HTERT RPE-1 (cell line): ENCODE data around the gene TPH2.

Experiments used
- in situ Hi-C: fragments of 300-500 bp; cut with MboI; formaldehyde crosslinking; loops from 4 replicates; pipeline ENCODE4 v1.14.3; 2020; ENCODE audit warnings: low sequenced_read_pairs

Gene TPH2

GRCh38 chr12:71958457-71958856 lies 19.8 kb downstream of the TPH2 start:
- in situ Hi-C loops: no loop called here

GRCh38 chr12:71958993-71959578 lies 20.4 kb downstream of the TPH2 start:
- in situ Hi-C loops: no loop called here

- in situ Hi-C loops: no loop called here
Measured at GRCh38 chr12:71967211-71967610, 28.6 kb downstream of the TPH2 start.

GRCh38 chr12:71969330-71969729 lies 30.7 kb downstream of the TPH2 start:
- in situ Hi-C loops: no loop called here

- in situ Hi-C loops: no loop called here
Measured at GRCh38 chr12:71970031-71970430, 31.4 kb downstream of the TPH2 start.

- in situ Hi-C loops: no loop called here
Measured at GRCh38 chr12:71972441-71973074, 33.9 kb downstream of the TPH2 start.

GRCh38 chr12:71973687-71974086 lies 35.0 kb downstream of the TPH2 start:
- in situ Hi-C loops: no loop called here

GRCh38 chr12:71980538-71980937 lies 41.9 kb downstream of the TPH2 start:
- in situ Hi-C loops: no loop called here

- in situ Hi-C loops: no loop called here
Measured at GRCh38 chr12:71981149-71981548, 42.5 kb downstream of the TPH2 start.

- in situ Hi-C loops: no loop called here
Measured at GRCh38 chr12:71994715-71995114, 56.1 kb downstream of the TPH2 start.

GRCh38 chr12:71999795-72000194 lies 61.1 kb downstream of the TPH2 start:
- in situ Hi-C loops: no loop called here

- in situ Hi-C loops: no loop called here
Measured at GRCh38 chr12:72000969-72001648, 62.5 kb downstream of the TPH2 start.

GRCh38 chr12:72006766-72007165 lies 68.1 kb downstream of the TPH2 start:
- in situ Hi-C loops: no loop called here

- in situ Hi-C loops: no loop called here
Measured at GRCh38 chr12:72010356-72010755, 71.7 kb downstream of the TPH2 start.

- in situ Hi-C loops: no loop called here
Measured at GRCh38 chr12:72011374-72011773, 72.7 kb downstream of the TPH2 start.

- in situ Hi-C loops: no loop called here
Measured at GRCh38 chr12:72012874-72013273, 74.2 kb downstream of the TPH2 start.

- in situ Hi-C loops: no loop called here
Measured at GRCh38 chr12:72015895-72016294, 77.2 kb downstream of the TPH2 start.

GRCh38 chr12:72017054-72017651 lies 78.5 kb downstream of the TPH2 start:
- in situ Hi-C loops: no loop called here

- in situ Hi-C loops: no loop called here
Measured at GRCh38 chr12:72018036-72018435, 79.4 kb downstream of the TPH2 start.

- in situ Hi-C loops: no loop called here
Measured at GRCh38 chr12:72024613-72025012, 86.0 kb downstream of the TPH2 start.

GRCh38 chr12:72025524-72025923 lies 86.9 kb downstream of the TPH2 start:
- in situ Hi-C loops: no loop called here

GRCh38 chr12:72028966-72029365 lies 90.3 kb downstream of the TPH2 start:
- in situ Hi-C loops: no loop called here
